ENCODE data around the gene ITPKA. TPM values are rescaled to one million over a fixed set of nuclear protein-coding genes. Genes with fewer than 3 reads are reported as not detected.

The ITPKA gene
- total and polyA plus RNA-seq, 2 of the 13 experiments (the other 11 are each of a cell fraction or from before 2014, with no cell fraction given), result 13.2 to 41.3 TPM

GRCh38 chr15:41476416-41477048, 17.1 kb upstream of the ITPKA start (continued):
- TF ChIP-seq PRDM15 (CRISPR knock-in tag; IDR thresholded peaks at IDR 0.05) (no peak), ZSCAN25 (CRISPR knock-in tag; IDR thresholded peaks at IDR 0.05) (no peak), ZMYM2 (CRISPR knock-in tag; IDR thresholded peaks at IDR 0.05) (no peak)

- WGBS (ENCODE audit: low lambda C conversion rate), result 96% methylated on average over 12 of the region's 12 CpGs
- CTCF ChIA-PET (ENCODE audit: low intra/inter-chr PET ratio, low total read pairs), result no interaction called here
- no peaks in the 10 kb centered on the region for H4K20me1 ChIP-seq (ENCODE audit: insufficient read depth, low read length)
- FAIRE-seq (no peak), ATAC-seq (no peak), DNase-seq (ENCODE audit: low spot score) (no peak)
- H3K27ac ChIP-seq (ENCODE audit: extremely low read length, insufficient read depth, low read length), result no peak overlapping the region
- in situ Hi-C loops (cut with HindIII; ENCODE audit: extremely low pct_ligation_motif_present, low pct_unique_long_range_greater_than_20kb), result no loop called here
- H3K4me3 ChIP-seq (replicated peaks in 1 of 3; ENCODE audit: insufficient read depth in 1 of 3, low read depth in 2 of 3, low read length in 3 of 3), result no peak overlapping the region
- H3K36me3 ChIP-seq (replicated peaks in 1 of 2; ENCODE audit: control insufficient read depth in 1 of 2, insufficient read depth in 2 of 2, low read length in 2 of 2), result peaks cover 17 to 53% of the 10 kb centered on the region in 2 experiments
- H3K79me2 ChIP-seq (ENCODE audit: insufficient read depth, low read length), result no peaks in the 10 kb centered on the region
- H3K27me3 ChIP-seq (ENCODE audit: control insufficient read depth in 1 of 2, insufficient read depth in 2 of 2, low read length in 2 of 2), result no peaks in the 10 kb centered on the region
- H2AFZ ChIP-seq (ENCODE audit: low read length), result no peak overlapping the region
- no peak overlapping the region for H3K4me2 ChIP-seq (ENCODE audit: low read depth, low read length)
- H3K9ac ChIP-seq (ENCODE audit: insufficient read depth, low read depth, low read length), result no peak overlapping the region
- BruUV-seq (replicated peaks), result no TSS peak
- intact Hi-C loops (cut with micrococcal nuclease; ENCODE audit: unreplicated experiment), result no loop called here
- H3K4me1 ChIP-seq (ENCODE audit: insufficient read depth, low read length), result no peaks in the 10 kb centered on the region
- POLR2A ChIA-PET, result interaction anchor here (1.1 kb wide), 1 partner anchor 15 kb away, joined by 4 read pairs; no protein-coding TSS in a partner anchor
- no peaks in the 10 kb centered on the region for H3K9me3 ChIP-seq (ENCODE audit: low read length)
- no peak for TF ChIP-seq IRF1 (CRISPR knock-in tag; IDR thresholded peaks at IDR 0.05; ENCODE audit: low read depth)
- no peak for TF ChIP-seq ZNF740 (CRISPR knock-in tag; IDR thresholded peaks at IDR 0.05)
- TF ChIP-seq CHD2 (IDR thresholded peaks at IDR 0.05; ENCODE audit: low read depth, low read length), result no peak
- no peak for TF ChIP-seq SMC3 (IDR thresholded peaks at IDR 0.05; ENCODE audit: low read length)
- TF ChIP-seq ZNF280B (CRISPR knock-in tag; IDR thresholded peaks at IDR 0.05; ENCODE audit: borderline replicate concordance), result no peak
- no peak for TF ChIP-seq ZNF263 (CRISPR knock-in tag; IDR thresholded peaks at IDR 0.05)
- TF ChIP-seq ZNF101 (CRISPR knock-in tag; IDR thresholded peaks at IDR 0.05; ENCODE audit: borderline replicate concordance, low read depth), result no peak
- no peak for TF ChIP-seq THAP7 (CRISPR knock-in tag; IDR thresholded peaks at IDR 0.05)
- TF ChIP-seq MYNN (CRISPR knock-in tag; IDR thresholded peaks at IDR 0.05; ENCODE audit: low read depth), result no peak
- TF ChIP-seq RELA (CRISPR knock-in tag; IDR thresholded peaks at IDR 0.05), result no peak
- no peak for TF ChIP-seq CREB1 (IDR thresholded peaks at IDR 0.05)
- TF ChIP-seq CREB1 (CRISPR knock-in tag; IDR thresholded peaks at IDR 0.05), result no peak
Observed at GRCh38 chr15:41480396-41481140, 13.1 kb upstream of the ITPKA start.
